HG03103 (cell line): ENCODE data around the gene TRIM50.
"Not testable (repeated sequence)": the region's sequence is repeated elsewhere in the genome, so short reads cannot be mapped to it uniquely, and the experiment has no call there.

Experiments
- ATAC-seq: cut with Tn5 transposase; IDR thresholded peaks from one replicate; pipeline ENCODE4 v1.9.1; 2021; ENCODE audit warnings: low read depth; ENCODE audit not compliant: unreplicated experiment

TRIM50 gene

DNA sequence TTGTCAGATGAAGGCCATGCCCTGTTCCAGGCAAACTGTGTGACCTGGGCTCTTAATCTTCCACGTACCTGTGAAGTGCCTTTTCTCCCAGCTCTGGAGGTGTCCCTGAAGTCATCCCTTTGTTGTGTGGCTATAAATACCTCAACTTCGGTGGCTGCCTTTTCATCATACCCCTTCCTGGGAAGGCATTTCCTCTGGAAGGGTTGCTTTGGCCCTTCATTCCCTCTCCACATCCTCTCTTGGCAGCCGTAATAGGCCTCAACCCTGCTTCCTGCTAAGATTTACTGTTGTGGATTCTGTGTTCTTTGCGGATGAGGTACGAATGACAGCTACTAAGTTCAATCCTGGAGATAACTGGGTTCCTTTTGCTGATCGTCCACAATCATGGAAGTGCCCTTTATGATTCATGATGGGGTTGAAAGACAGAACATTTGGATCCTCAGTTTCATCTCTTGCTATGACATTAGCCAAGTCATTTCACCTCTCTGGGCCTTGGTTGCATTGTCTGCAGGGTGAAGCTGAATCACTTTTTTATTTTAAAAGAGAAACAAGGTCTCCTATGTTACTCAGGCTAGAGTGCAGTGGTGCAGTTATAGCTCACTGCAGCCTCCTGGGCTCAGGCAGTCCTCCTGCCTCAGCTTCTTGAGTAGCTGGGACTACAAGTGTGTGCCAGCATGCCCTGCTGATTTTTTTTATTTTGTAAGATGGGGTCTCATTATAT, 23.7 kb upstream of the TRIM50 start:
- no peak for ATAC-seq

DNA sequence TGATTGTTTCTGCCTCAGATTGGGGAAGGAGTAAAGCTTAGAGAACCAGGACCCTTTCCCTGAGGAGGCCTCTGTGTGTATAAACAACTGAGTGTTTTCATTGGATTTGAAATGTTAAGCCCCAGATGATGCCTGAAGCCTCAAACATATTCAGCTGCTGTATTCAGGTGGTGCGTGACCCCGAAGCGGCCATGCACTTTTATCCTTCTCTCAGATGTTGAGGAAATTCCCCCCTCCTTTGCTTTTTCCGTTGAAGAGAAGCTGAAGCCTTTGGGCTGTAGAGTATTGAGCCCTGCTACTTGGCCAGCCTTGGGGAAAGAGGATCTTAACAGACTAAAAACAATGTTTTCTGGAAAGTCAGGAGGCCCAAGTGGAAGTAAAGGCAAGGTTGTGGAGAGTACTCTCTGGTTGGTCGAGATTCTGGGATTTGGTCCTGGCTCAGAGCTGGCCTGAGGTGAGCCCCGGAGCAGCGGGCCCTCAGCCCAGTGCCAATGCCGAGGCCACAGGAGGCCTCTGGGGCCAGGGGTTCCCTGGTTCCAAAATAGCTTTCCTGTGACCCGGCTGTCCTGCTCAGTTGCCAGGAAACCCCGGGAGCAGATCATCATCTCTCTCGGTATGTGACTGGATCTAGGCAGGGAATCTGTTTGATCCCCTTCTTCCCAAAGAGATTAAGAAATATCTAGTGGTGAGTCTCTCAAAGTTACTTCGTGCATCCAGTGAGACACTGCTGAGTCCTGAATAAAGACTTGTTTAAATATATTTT, 22.6 kb upstream of the TRIM50 start:
- ATAC-seq: no peak

DNA sequence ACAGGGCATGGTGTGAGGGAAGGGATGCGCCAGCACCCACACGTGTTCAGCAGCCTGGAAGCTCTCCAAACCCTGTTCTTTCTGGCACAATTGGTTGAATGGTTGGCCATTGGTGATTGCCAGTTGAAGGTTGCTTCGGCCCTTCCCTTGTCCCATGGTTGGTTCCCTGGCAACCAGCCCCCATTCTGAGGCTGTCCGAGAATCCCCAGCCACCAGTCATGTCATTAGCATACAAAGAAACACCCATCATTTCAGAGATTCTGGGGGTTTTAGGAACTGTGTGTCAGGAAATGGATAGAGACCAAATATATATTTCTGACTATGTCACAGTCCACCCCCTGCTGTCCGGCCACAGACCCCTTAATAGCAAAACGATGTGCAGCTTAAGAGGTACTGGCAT, 21.9 kb upstream of the TRIM50 start:
- ATAC-seq: no peak

DNA sequence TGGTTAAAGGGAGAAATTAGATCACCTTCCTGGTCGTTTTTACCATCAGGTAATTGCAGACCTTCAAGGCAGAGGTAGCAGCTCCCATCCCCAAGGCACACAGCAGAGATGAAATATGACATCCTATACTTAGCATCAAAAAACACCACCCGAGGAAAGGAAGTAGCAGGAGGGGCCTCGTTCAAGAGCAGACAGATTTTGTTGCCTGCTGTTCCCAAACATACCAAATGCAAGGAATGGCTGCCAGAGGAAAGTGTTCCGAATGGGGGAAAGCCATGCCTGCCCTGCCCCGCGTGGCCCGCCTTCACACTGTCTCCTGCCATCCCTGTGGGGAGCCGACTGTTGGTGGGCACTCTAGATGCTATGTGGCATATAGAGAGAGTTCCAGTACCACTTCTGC, 18.1 kb upstream of the TRIM50 start:
- no peak for ATAC-seq

DNA sequence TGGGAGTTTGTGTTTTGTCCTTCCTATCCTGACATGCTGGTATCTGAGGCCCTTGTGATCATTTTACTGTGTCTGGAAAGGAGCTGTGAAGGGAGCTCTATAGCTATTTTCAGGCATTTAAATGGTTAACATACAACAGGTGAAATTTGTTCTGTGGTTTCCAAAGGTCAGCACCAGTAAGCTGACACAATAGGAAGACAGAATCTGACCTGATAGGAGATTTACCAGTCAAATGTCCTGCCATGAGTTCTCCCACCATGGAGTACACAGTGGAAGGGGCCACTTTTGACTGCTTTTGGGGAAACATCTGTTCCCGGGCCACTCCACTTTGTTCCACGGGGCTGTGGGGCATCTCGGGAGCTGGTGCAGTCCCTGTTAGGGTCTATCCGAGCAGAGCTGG, 17.7 kb upstream of the TRIM50 start:
- no peak for ATAC-seq

DNA sequence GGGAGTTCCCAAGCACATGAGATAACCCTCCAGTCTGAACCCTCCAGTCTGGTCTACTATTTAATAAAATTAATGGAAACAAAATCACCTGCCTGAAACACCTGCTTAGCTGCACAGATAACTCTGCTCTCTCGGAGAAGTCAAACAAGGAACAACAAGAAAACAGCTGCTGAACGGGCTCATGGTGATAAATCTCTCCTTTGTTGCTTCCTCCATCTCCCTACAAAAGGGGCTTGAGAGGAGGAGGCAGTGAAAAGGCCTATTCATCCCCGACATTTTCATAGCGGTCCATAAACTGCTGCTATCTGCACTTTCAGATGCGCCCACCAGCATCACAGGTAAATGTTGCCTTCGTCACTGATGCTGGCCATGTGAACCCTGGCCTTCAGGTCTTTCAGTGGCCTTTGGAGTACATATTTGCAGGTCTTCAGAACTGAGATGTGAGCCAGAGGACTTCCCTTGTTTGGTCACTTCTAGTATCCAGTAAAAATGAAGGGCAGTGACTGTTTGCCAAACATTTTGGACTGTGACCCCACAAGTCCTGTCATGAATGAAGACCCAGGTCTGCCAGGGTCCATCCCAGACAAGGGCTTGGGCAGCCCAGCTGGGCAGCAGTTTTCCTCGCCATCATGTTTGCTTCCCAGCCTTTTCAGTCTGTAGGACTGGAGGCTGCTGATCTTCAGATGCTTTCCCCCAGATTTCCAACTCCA, 15.9 kb upstream of the TRIM50 start:
- ATAC-seq: no peak

DNA sequence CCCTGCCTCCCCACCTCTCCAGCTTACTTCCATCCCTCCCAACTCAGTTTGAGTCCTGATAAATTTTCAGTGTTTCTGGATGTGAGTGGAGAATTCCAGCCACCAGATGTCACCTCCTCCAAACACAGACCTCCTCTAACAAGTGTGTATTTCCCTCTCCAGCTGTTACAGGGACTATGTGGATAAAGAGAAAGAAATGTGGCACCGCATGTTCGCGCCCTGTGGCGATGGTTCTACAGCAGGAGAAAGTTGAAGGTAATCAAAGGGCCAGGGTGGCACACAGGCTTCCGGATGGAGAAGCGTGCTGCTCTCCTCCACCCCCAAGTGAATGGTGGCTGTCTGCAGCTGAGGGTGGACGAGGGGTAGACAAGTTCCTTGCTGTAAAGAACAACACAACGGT, 14.8 kb upstream of the TRIM50 start:
- no peak for ATAC-seq

DNA sequence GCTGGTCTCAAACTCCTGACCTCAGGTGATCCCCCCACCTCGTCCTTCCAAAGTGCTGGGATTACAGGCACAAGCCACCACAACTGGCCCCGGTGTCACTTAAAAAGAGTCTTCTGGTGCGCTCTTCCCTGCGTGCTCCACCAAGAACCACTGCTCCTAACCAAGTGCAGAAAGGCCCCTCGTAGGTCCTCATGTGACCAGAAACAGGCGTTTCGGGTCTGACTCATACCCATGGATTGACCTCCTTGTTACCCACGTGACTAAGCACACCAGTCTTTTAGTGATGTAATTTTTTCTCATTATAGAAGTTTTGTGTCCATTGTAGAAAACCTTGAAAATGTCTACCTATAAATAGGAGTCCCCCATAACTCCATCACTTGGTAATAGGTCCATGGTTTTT, 14.0 kb upstream of the TRIM50 start:
- ATAC-seq: no peak

DNA sequence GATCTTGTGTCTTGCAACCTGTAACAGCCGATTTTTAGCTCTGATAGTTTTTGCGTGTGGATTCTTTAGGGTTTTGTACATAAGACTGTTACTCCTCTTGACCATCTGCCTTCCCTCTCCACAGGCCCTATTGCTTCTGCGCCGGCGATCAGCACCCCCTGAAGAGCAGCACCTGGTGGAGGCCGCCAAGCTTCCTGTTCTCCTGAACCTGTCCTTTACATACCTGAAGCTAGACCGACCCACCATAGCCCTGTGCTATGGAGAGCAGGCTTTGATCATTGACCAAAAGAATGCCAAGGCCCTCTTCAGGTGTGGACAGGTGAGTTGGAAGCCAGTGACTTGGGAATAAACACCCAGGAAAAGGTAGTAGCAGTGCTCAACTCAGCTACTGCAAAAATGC, 12.6 kb upstream of the TRIM50 start:
- no peak for ATAC-seq

DNA sequence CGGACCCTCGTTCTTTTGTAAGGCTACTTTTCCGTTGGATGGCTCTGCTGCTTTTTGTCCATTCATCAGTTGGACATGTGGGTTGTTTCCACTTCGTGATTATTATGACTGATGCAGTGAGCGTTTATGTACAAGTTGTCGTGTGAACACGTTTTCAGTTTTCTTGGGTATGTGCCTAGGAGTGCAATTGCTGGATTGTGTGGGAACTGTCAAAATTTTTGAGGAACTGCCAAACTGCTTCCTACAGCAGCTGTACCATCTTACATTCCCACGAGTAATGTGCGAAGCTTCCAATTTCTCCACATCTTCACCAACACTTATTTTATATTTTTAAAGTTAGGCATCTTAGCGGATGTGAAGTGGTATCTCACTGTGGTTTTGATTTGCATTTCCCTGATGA, 10.4 kb upstream of the TRIM50 start:
- ATAC-seq: no peak

DNA sequence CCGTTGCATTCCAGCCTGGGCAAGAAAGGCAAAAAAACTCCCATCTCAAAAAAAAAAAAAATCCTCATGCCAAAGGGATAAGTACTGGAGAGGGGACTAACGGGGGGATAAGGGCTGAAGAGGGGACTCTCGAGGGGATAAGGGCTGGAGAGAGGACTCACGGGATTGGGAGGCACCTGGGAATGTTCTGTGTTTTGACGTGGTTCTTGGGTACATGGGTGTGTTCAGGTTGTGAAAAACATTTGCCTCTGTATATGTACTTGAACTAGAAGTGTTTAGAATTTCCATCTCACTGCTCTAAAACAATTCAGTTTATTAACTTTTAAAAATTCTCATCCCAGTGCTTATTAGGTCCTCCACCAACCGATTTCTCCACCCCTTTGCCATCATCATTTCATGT, 4.6 kb upstream of the TRIM50 start:
- ATAC-seq: no peak

DNA sequence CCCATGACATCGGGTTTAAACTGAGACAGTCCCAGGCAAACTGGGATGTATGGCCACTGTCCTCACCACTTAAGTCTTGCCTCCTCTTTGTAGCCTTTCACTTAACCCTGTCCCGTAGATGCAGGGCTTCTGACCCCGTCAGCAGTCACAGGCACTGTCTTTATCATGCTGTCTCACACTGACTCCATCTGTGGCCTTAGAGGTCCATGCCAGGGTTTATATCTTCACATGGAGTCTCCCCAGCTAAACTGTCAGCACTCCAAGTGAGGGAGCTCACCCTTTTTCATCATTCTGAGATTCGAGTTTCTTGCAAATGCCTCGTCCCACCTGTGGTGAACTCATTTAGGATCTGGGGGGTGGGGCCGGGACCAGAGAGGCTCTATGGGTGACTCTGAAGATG, 2.9 kb upstream of the TRIM50 start:
- ATAC-seq: no peak

DNA sequence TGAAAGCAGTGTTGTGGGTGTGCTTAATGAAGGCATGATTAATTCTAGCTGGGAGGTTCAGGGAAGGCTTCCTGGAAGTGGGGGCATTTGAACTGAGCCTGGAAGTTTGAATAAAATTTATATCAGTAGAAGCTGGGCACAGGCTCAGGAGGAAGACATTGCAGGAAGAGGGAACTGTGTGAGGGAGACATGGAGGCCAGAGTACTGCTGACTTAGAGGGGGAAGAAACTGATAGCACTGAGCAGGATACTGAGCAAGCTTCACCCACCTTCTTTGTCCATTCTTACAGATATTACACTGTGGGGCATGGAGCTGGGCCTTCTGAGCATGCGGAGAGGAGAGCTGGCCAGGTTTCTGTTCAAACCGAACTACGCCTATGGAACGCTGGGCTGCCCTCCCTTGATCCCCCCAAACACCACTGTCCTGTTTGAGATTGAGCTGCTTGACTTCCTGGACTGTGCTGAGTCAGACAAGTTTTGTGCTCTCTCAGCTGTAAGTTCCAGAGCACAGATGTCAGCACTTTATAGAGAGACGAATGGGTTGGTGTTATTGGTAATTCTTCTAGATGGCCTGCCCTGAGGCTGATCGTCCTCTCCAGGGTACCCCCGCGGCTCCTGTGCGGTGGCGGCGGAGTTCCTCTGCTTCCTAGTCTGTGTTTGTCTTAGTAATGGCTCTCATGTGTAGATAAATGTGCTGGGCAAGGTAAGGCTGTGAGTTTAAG, 2.1 kb upstream of the TRIM50 start:
- no peak for ATAC-seq

DNA sequence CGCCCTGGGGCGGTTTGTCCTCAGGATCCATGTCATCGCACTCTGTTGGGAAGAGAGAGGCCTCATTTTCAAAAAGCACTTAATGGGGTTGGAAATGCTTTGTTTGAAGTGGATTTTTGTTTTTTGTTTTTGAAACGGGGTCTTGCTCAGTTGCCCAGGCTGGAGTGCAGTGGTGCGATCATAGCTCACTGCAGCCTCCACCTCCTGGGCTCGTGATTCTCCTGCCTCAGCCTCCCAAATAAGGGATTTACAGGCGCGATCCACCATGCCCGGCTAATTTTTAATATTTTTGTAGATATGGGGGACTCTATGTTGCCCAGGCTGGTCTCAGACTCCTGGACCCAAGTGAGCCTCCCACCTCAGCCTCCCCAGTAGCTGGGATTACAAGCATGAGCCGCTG, 814 bp upstream of the TRIM50 start:
- no peak for ATAC-seq

DNA sequence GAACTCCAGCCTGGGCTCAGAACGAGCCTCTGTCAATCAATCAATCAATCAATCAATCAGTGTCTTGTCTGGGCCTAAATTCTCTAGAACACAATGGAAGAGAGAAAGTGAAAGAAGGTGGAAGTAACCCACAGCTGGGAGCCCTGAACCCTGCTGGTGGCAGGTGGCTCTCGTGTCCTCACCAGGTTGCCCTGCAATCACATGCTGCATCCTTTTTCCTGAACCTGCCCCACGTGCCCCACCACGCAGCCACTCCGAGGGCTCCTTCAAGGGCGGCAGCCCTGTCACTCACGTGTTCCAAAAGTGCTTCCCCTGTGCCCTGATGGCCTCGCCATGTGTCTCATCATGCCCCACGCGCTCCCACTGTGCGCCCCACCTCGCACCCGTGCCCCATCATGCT, 433 bp downstream of the TRIM50 start:
- not testable (repeated sequence) for ATAC-seq

DNA sequence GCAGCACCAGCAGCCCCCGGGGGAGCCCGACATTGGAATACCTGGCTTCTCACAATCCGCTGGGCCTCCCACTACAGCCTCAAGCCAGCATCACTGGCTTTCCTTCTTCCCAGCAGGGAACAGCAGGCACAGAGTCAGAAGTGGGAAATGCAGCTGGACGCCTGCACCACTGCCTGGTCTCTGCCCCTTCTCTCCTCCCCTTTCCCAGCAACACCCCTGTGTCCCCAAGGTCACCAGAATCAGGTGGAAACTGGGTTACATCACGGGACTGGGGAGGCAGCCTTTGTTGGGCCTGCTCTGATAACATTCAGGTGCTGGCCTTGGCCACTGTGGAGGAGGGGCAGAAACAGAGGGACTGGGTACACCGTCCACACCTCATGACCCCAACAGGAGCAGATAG, 2.5 kb downstream of the TRIM50 start:
- not testable (repeated sequence) for ATAC-seq

DNA sequence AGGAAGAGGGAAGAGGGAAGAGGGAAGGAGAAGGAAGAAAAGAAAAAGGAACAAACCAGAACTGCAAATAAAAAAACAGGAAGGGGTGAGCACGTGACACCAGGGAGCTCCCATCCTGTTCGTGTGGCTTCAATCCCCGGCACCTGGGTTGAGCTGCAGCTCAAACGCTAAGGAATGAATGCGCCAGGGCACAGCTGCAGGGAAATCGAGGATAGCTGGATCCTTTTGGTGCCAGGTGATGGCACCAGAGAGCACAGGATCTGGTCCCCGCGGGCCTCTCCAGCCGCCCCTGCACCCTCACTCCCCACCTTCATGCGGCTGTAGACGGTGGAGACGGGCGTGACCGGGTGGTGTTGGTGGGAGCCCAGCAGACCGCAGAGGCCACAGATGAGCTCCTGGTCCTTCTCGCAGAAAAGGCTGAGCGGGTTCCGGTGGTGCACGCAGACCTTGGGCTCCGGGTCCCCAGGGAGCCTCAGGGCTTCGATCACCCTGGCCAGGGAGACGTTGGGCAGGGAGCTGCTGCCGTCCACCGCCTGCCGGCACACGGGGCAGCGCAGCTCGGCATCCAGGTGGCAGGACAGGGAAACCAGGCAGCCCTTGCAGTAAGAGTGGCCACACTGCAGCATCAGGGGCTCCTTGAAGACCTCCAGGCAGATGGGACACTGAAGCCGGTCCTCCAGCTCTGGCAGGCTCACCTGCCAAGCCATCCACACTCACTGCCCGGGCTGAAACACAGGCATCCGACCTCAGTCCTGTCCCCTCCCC, 3.6 kb downstream of the TRIM50 start:
- ATAC-seq: not testable (repeated sequence)

DNA sequence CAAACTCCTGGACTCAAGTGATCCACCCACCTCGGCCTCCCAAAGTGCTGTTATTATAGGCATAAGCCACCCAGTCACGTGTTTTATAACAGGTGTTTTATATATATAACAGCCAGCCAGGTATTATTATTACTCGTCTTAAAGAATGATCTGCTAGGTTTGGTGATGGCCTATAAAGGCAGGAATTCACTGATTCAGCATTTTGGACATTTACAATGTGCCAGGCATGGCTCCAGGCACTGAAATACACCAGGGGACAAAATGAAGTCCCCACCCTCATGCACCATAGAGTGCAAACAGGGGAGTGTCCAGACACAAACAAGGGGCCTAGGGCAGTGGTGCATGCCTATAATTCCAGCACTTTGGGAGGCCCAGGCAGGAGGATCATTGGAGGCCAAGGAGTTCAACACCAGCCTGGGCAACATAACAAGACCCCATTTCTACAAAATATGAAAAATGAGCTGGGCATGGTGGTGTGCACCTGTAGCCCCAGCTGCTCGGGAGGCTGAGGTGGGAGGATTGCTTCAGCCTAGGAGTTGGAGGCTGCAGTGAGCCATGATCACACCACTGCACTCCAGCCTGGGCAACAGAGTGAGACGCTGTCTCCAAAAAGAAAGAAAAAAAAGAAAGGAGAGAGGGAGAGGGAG, 4.3 kb downstream of the TRIM50 start:
- not testable (repeated sequence) for ATAC-seq

DNA sequence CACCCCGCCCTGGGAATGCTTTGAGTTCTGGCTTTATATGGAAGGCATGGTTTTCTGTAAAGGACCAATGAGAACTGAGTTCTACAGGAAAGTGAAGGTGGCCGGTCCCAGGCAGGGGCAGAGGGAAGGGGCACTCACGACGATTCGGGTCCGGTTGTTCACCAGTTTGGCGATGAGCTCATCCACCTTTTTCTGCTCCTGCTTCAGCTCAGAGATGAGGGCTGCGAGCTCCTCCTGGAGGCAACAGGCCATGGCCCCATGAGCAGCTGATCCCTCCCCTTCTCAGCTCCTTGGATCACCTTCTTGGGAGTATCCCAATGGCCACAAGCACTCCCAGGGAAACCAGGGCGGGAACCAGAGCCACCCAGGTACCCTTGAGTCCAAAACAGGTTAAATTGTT, 7.9 kb downstream of the TRIM50 start:
- not testable (repeated sequence) for ATAC-seq

DNA sequence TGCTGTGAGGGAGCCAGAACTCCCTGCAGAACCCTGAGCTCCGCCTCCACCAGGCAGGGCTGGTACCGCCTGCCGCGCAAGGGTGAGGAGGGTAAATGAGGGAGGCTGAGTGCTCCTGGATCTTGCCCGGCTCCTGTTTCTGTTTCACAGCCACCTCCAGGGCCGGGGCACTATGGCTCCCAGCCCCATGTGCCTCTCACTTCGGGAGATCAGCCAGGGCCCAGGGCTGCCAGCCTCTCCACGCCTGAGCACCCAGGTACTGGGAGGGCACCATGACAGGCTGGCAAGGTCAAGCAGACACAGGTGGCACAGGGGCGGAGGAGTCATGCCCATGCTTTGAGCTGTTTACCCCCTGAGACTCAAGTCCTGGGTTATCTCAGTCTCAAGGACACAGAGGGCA, 8.3 kb downstream of the TRIM50 start:
- not testable (repeated sequence) for ATAC-seq
